CD4-positive, alpha-beta T cell (primary cell): Measurements from ENCODE around the gene TMEM98. TPM values are rescaled to one million over a fixed set of nuclear protein-coding genes. Genes with fewer than 3 reads are reported as not detected.
"Not testable (repeated sequence)": the region's sequence is repeated elsewhere in the genome, so short reads cannot be mapped to it uniquely, and the experiment has no call there.

Source experiments
- ATAC-seq: fragments of 200-7000 bp; cut with Tn5 transposase; one replicate; pipeline ENCODE4 v1.10.0; 2022; ENCODE audit warnings: mild to moderate bottlenecking; ENCODE audit not compliant: poor library complexity
- CTCF ChIA-PET: fragments of 350-600 bp; sonication (Branson Sonifier 250); formaldehyde crosslinking; loops from one replicate; lab custom pipeline; 2021; ENCODE audit warnings: antibody characterized with exemption, inconsistent platforms; lab: Charles Lee
- POLR2A ChIA-PET: fragments of 350-600 bp; sonication (Branson Sonifier 250); formaldehyde crosslinking; loops from one replicate; lab custom pipeline; 2021; ENCODE audit warnings: antibody characterized with exemption, inconsistent platforms; lab: Charles Lee
- DNase-seq, 14 experiments: peaks; one replicate each; pipeline ENCODE4 v3.0.0-alpha.2; 2013 to 2020; ENCODE audit warnings: mixed read lengths in 2 of 14
- H3K27ac ChIP-seq, 2 donors: one replicate each; pipeline versions ENCODE4 v1.5.1 to v1.7.0; 2013; ENCODE audit warnings: low read length in 2 of 2, low read depth in 1 of 2, mild to moderate bottlenecking in 1 of 2
- H3K27me3 ChIP-seq, 2 experiments: 1 replicate in 1 of 2; 2 replicates in 1 of 2; pipeline versions ENCODE4 v1.6.1 to v1.7.0; 2013; ENCODE audit warnings: low read length in 2 of 2, control low read depth in 1 of 2, mild to moderate bottlenecking in 1 of 2, moderate library complexity in 1 of 2; ENCODE audit not compliant: insufficient read depth in 2 of 2, control insufficient read depth in 1 of 2
- H3K36me3 ChIP-seq: one replicate; pipeline ENCODE4 v1.6.1; 2013; ENCODE audit warnings: low read length, control low read depth; ENCODE audit not compliant: insufficient read depth
- H3K4me1 ChIP-seq: one replicate; pipeline ENCODE4 v1.6.1; 2013; ENCODE audit warnings: low read length, control low read depth; ENCODE audit not compliant: insufficient read depth
- H3K4me3 ChIP-seq: one replicate; pipeline ENCODE4 v1.5.1; 2013; ENCODE audit warnings: mild to moderate bottlenecking, low read length, moderate library complexity
- H3K9me3 ChIP-seq, 2 experiments: 1 replicate in 1 of 2; 2 replicates in 1 of 2; pipeline versions ENCODE4 v1.6.1 to v1.7.0; 2013; ENCODE audit warnings: low read length in 2 of 2, mild to moderate bottlenecking in 2 of 2, control low read depth in 1 of 2, moderate library complexity in 1 of 2; ENCODE audit not compliant: control insufficient read depth in 1 of 2, insufficient read depth in 1 of 2
- H3K27ac Mint-ChIP-seq: one replicate; pipeline ENCODE4 v1.8.0; 2020; ENCODE audit warnings: mixed read lengths
- H3K27me3 Mint-ChIP-seq: one replicate; pipeline ENCODE4 v1.8.0; 2021; ENCODE audit warnings: mixed read lengths
- H3K36me3 Mint-ChIP-seq: one replicate; pipeline ENCODE4 v1.8.0; 2021; ENCODE audit warnings: low read depth, mixed read lengths
- H3K4me1 Mint-ChIP-seq: one replicate; pipeline ENCODE4 v1.8.0; 2021; ENCODE audit warnings: low read depth, mixed read lengths
- H3K4me3 Mint-ChIP-seq: one replicate; pipeline ENCODE4 v1.8.0; 2020; ENCODE audit warnings: mild to moderate bottlenecking, mixed read lengths
- H3K9me3 Mint-ChIP-seq: one replicate; pipeline ENCODE4 v1.8.0; 2020; ENCODE audit warnings: mixed read lengths
- intact Hi-C, 2 experiments: fragments of 100-400 bp; cut with DNase I in 1 of 2; cut with micrococcal nuclease in 1 of 2; formaldehyde crosslinking; loops; one replicate each; pipeline versions ENCODE4 v1.15.1 to v1.9.0; 2023 to 2025; cut with DNase I, micrococcal nuclease
- total RNA-seq, 174 experiments: library from RNA in 2 of 174; stranded (reverse) in 2 of 174; gene quantifications; one replicate each; pipeline ENCODE4 v1.2.3 and lab custom pipeline; 2021 to 2026
- TF ChIP-seq, protein P1 (sequence below): fragments of 200-600 bp; IDR thresholded peaks from one replicate; pipeline ENCODE4 v1.8.0; 2022; ENCODE audit warnings: antibody characterized with exemption, mild to moderate bottlenecking

Gene TMEM98
- total RNA-seq, 2 experiments from 2014 or later: not detected

DNA sequence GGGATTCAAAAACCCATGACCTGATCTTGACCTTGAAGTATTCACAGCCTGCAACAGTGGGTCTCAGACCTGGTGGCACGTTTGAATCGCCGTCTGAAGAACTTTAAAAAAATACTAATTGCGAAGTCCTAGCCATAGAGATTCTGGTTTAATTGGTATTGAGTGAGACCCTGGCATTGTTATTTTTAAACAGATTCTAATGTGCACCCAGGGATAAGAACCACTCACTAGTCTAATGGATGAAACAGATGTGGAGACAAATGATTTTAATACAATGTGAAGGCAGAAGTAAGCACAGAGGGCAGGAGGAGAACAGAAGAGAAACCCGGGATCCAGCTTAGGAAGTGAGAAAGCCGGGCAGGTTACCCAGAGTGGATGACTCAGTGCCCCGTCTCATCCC lies 21.2 kb downstream of the TMEM98 start:
- Mint-ChIP-seq H3K9me3 (no peaks in the 10 kb centered on the region), H3K27ac (no peak overlapping the region), H3K4me1 (no peaks in the 10 kb centered on the region), H3K36me3 (no peaks in the 10 kb centered on the region), H3K4me3 (no peak overlapping the region), H3K27me3 (peaks cover 23% of the 10 kb centered on the region)
- no peak for ATAC-seq
- no peak overlapping the region for H3K27ac ChIP-seq
- ChIA-PET CTCF (interaction anchor here (1.7 kb wide), 1 partner anchor 49 kb away, joined by 4 read pairs; no protein-coding TSS in a partner anchor), POLR2A (no interaction called here)
- intact Hi-C loops: no loop called here
- peaks cover 0 to 8% of the 10 kb centered on the region in 2 experiments for H3K27me3 ChIP-seq
- no peaks in the 10 kb centered on the region for H3K36me3 ChIP-seq
- TF ChIP-seq, protein P1, sequence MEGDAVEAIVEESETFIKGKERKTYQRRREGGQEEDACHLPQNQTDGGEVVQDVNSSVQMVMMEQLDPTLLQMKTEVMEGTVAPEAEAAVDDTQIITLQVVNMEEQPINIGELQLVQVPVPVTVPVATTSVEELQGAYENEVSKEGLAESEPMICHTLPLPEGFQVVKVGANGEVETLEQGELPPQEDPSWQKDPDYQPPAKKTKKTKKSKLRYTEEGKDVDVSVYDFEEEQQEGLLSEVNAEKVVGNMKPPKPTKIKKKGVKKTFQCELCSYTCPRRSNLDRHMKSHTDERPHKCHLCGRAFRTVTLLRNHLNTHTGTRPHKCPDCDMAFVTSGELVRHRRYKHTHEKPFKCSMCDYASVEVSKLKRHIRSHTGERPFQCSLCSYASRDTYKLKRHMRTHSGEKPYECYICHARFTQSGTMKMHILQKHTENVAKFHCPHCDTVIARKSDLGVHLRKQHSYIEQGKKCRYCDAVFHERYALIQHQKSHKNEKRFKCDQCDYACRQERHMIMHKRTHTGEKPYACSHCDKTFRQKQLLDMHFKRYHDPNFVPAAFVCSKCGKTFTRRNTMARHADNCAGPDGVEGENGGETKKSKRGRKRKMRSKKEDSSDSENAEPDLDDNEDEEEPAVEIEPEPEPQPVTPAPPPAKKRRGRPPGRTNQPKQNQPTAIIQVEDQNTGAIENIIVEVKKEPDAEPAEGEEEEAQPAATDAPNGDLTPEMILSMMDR: no peak
- no peak overlapping the region for H3K4me3 ChIP-seq
- H3K4me1 ChIP-seq: no peaks in the 10 kb centered on the region
- no peaks in the 10 kb centered on the region for H3K9me3 ChIP-seq
- DNase-seq: no peak

DNA sequence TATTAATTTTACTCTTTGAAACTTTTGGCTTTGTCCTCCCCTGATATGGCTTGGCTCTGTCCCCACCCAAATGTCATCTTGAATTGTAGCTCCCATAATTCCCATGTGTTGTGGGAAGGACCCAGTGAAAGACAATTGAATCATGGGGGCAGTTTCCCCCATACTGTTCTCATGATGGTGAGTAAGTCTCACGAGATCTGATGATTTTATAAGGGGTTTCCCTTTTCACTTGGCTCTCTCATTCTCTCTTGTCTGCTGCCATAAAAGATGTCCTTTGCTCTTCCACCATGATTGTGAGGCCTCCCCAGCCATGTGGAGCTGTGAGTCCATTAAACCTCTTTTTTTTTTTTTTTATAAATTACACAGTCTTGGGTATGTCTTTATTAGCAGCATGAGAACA lies 24.5 kb downstream of the TMEM98 start:
- H3K27me3 ChIP-seq, H3K36me3 Mint-ChIP-seq, H3K27ac ChIP-seq, POLR2A ChIA-PET, H3K9me3 ChIP-seq, intact Hi-C loops, H3K4me1 ChIP-seq, CTCF ChIA-PET, H3K9me3 Mint-ChIP-seq, DNase-seq, H3K27ac Mint-ChIP-seq, H3K4me3 Mint-ChIP-seq, ATAC-seq, H3K36me3 ChIP-seq, H3K4me3 ChIP-seq, H3K4me1 Mint-ChIP-seq: not testable (repeated sequence)
- peaks cover 30% of the 10 kb centered on the region for H3K27me3 Mint-ChIP-seq

DNA sequence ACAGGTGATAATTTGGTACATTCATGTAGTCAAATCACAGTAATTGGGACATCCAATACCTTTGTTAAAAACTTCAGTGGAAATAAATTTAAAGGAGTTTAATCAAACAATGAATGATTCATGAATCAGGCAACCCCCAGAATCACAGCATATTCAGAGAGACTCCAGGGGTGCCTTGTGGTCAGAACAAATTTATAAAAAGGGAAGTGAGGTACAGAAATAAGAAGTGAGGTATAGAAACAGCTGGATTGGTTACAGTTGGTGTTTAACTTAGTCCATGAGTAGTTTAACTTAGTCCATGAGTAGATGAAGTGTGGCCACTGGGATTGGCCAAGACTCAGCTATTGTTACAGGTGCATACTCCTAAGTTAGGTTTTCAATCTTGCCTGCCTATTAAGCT lies 25.1 kb downstream of the TMEM98 start:
- no peak overlapping the region for H3K27ac ChIP-seq
- CTCF ChIA-PET: no interaction called here
- H3K27ac Mint-ChIP-seq: no peak overlapping the region
- H3K4me3 Mint-ChIP-seq: no peak overlapping the region
- peaks cover 3 to 8% of the 10 kb centered on the region in 2 experiments for H3K27me3 ChIP-seq
- H3K36me3 Mint-ChIP-seq: no peaks in the 10 kb centered on the region
- peaks cover 0 to 3% of the 10 kb centered on the region in 2 experiments for H3K9me3 ChIP-seq
- H3K27me3 Mint-ChIP-seq: peaks cover 30% of the 10 kb centered on the region
- POLR2A ChIA-PET: no interaction called here
- DNase-seq: no peak
- no peaks in the 10 kb centered on the region for H3K4me1 ChIP-seq
- H3K36me3 ChIP-seq: no peaks in the 10 kb centered on the region
- intact Hi-C loops: no loop called here
- TF ChIP-seq, protein P1: no peak
- H3K9me3 Mint-ChIP-seq: no peaks in the 10 kb centered on the region
- H3K4me3 ChIP-seq: no peak overlapping the region
- ATAC-seq: no peak
- H3K4me1 Mint-ChIP-seq: no peaks in the 10 kb centered on the region

DNA sequence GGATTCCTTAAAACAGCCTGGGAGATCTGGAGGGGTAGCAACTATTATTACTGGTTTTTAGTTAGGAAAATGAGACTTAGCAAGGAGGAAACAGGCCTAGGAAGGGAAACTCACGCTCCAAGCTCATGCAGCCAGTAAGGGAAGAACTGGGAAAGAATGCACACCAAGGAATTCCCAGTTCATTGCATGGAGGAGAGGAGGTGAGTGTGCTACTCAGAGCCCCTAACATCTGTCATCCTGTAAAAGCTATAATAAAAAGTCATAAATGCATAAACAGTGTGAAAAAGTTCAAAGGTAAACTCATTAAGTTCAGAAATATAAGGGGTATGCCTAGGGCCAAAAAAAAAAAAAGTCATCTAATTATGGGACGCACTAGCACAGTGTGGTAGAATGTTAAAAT lies 25.9 kb downstream of the TMEM98 start:
- Mint-ChIP-seq H3K27ac (no peak overlapping the region), H3K4me1 (no peaks in the 10 kb centered on the region), H3K36me3 (no peaks in the 10 kb centered on the region), H3K9me3 (no peaks in the 10 kb centered on the region), H3K27me3 (peaks cover 30% of the 10 kb centered on the region), H3K4me3 (no peak overlapping the region)
- no peaks in the 10 kb centered on the region for H3K4me1 ChIP-seq
- H3K9me3 ChIP-seq: peaks cover 0 to 3% of the 10 kb centered on the region in 2 experiments
- TF ChIP-seq, protein P1: no peak
- ChIA-PET CTCF (interaction anchor here (0.6 kb wide), 1 partner anchor 23 kb away, joined by 3 read pairs; no protein-coding TSS in a partner anchor), POLR2A (no interaction called here)
- intact Hi-C loops: no loop called here
- no peaks in the 10 kb centered on the region for H3K36me3 ChIP-seq
- ATAC-seq: no peak
- H3K27me3 ChIP-seq: peaks cover 3 to 8% of the 10 kb centered on the region in 2 experiments
- DNase-seq: no peak
- H3K4me3 ChIP-seq: no peak overlapping the region
- H3K27ac ChIP-seq: no peak overlapping the region
